Measurements from ENCODE around the gene GPS1.

DNA sequence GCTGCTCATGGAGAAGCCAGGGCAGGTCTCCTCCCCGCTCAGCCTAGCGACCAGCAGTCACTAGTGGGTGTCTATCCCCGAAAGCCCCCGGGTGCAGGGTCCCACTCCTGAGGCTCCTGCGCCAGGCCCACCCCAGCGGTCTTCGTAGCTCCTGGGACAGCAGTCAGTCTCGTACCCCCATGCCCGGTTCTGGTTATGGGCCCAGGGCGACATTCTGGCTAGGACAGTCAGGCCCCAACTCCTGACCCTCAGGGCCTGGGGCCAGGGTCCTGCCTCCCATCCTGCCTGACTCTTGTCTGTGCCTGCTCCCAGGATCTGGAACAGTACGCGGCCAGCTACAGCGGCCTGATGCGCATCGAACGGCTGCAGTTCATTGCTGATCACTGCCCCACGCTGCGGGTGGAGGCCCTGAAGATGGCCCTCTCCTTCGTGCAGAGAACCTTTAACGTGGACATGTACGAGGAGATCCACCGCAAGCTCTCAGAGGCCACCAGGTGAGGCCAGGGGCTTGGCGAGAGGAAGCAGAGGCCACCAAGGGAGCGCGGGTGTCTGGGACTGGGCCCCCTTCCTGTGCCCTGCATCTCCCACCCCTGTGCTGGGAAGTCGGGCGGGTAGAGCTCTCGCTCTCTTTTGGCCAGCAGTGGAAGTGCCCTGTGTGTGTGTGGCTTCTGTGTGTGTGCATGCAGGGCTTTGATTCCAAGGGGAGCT, 2.0 kb downstream of the GPS1 start:
- TF ChIP-seq POLR2A (IDR thresholded peaks at IDR 0.05) = no peak
- TF ChIP-seq, protein P1, sequence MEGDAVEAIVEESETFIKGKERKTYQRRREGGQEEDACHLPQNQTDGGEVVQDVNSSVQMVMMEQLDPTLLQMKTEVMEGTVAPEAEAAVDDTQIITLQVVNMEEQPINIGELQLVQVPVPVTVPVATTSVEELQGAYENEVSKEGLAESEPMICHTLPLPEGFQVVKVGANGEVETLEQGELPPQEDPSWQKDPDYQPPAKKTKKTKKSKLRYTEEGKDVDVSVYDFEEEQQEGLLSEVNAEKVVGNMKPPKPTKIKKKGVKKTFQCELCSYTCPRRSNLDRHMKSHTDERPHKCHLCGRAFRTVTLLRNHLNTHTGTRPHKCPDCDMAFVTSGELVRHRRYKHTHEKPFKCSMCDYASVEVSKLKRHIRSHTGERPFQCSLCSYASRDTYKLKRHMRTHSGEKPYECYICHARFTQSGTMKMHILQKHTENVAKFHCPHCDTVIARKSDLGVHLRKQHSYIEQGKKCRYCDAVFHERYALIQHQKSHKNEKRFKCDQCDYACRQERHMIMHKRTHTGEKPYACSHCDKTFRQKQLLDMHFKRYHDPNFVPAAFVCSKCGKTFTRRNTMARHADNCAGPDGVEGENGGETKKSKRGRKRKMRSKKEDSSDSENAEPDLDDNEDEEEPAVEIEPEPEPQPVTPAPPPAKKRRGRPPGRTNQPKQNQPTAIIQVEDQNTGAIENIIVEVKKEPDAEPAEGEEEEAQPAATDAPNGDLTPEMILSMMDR (IDR thresholded peaks at IDR 0.05) = no peak
